ENCODE results near the gene FBXW10B.

Gene FBXW10B

GRCh38 chr17:15657868-15658267 is 38.4 kb upstream of the FBXW10B start:
- Histone ChIP-seq H3K4me3 (ENCODE audit: low read depth, low read length) (no peak overlapping the region), H3K9me3 (ENCODE audit: control insufficient read depth, insufficient read depth, low read depth, low read length) (no peaks in the 10 kb centered on the region), H3K36me3 (ENCODE audit: control insufficient read depth in 2 of 2, insufficient read depth in 1 of 2, low read length in 2 of 2) (peaks cover 0 to 45% of the 10 kb centered on the region in 2 experiments), H3K4me1 (ENCODE audit: control insufficient read depth, insufficient read depth, low read length) (peaks cover 3% of the 10 kb centered on the region; the same call in 1 of the 2 replicates), H3K27ac (ENCODE audit: extremely low read depth, low read depth, low read length) (no peak overlapping the region)
- ChIA-PET CTCF (no interaction called here), POLR2A (no interaction called here)
- no peak for TF ChIP-seq SCRT1 (tag by site-specific recombination; IDR thresholded peaks at IDR 0.05; ENCODE audit: borderline replicate concordance)
- no peak for TF ChIP-seq ZNF510 (tag by site-specific recombination; IDR thresholded peaks at IDR 0.05; ENCODE audit: insufficient replicate concordance)
- no peak for TF ChIP-seq ZNF621 (tag by site-specific recombination; IDR thresholded peaks at IDR 0.05)
- TF ChIP-seq KLF7 (tag by site-specific recombination; IDR thresholded peaks at IDR 0.05; ENCODE audit: borderline replicate concordance) = no peak
- TF ChIP-seq, protein P1, sequence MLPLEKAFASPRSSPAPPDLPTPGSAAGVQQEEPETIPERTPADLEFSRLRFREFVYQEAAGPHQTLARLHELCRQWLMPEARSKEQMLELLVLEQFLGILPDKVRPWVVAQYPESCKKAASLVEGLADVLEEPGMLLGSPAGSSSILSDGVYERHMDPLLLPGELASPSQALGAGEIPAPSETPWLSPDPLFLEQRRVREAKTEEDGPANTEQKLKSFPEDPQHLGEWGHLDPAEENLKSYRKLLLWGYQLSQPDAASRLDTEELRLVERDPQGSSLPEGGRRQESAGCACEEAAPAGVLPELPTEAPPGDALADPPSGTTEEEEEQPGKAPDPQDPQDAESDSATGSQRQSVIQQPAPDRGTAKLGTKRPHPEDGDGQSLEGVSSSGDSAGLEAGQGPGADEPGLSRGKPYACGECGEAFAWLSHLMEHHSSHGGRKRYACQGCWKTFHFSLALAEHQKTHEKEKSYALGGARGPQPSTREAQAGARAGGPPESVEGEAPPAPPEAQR (tag by site-specific recombination; IDR thresholded peaks at IDR 0.05) = no peak
- TF ChIP-seq ZNF223 (tag by site-specific recombination; IDR thresholded peaks at IDR 0.05) = no peak
- no peak for TF ChIP-seq ZNF16 (tag by site-specific recombination; IDR thresholded peaks at IDR 0.05; ENCODE audit: low read depth)
- no peak for TF ChIP-seq ZNF76 (tag by site-specific recombination; IDR thresholded peaks at IDR 0.05; ENCODE audit: borderline replicate concordance, low read depth)
- no peak for TF ChIP-seq ZNF48 (tag by site-specific recombination; IDR thresholded peaks at IDR 0.05)
- TF ChIP-seq, protein P2, sequence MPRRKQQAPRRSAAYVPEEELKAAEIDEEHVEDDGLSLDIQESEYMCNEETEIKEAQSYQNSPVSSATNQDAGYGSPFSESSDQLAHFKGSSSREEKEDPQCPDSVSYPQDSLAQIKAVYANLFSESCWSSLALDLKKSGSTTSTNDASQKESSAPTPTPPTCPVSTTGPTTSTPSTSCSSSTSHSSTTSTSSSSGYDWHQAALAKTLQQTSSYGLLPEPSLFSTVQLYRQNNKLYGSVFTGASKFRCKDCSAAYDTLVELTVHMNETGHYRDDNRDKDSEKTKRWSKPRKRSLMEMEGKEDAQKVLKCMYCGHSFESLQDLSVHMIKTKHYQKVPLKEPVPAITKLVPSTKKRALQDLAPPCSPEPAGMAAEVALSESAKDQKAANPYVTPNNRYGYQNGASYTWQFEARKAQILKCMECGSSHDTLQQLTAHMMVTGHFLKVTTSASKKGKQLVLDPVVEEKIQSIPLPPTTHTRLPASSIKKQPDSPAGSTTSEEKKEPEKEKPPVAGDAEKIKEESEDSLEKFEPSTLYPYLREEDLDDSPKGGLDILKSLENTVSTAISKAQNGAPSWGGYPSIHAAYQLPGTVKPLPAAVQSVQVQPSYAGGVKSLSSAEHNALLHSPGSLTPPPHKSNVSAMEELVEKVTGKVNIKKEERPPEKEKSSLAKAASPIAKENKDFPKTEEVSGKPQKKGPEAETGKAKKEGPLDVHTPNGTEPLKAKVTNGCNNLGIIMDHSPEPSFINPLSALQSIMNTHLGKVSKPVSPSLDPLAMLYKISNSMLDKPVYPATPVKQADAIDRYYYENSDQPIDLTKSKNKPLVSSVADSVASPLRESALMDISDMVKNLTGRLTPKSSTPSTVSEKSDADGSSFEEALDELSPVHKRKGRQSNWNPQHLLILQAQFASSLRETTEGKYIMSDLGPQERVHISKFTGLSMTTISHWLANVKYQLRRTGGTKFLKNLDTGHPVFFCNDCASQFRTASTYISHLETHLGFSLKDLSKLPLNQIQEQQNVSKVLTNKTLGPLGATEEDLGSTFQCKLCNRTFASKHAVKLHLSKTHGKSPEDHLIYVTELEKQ (tag by site-specific recombination; IDR thresholded peaks at IDR 0.05; ENCODE audit: borderline replicate concordance) = no peak
- no peak for TF ChIP-seq HOXA7 (CRISPR knock-in tag; IDR thresholded peaks at IDR 0.05; ENCODE audit: borderline replicate concordance)
- TF ChIP-seq ZNF530 (tag by site-specific recombination; IDR thresholded peaks at IDR 0.05; ENCODE audit: low read depth) = no peak

DNA sequence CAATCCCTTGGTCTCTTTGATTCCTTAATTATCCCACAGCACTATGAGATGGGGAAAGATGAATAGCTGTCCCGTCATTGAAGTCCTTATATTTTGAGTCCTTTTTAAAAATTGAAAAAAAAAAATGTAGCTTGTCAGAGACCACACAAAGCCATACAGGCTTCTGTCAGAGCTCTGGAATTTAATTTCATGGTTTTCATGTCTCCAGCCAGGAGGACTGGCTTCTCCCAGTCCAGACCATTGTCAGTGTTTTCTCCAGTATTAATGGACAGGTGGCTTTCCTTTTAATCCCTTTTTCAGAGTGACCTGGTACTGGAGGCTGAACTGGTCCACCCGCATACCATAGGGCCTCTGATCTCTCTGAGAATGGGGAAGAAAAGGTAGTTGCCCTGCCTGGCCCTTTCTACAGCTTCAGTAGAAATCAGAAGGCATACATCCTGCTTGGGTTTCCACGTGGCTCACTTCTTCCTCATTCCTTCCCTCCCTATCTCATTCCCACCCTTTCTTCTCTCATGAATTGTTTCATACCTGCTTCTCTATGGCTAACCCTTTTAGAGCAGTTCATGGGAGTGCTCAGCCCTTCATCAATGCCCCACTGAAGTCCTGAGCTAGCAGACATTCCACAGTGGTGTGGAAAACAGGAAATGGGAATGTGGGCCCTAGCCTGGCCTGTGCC is 35.5 kb upstream of the FBXW10B start:
- no peak overlapping the region for H3K4me3 ChIP-seq (ENCODE audit: low read depth, low read length)
- peaks cover 11% of the 10 kb centered on the region for H3K4me1 ChIP-seq (ENCODE audit: control insufficient read depth, insufficient read depth, low read length)
- CTCF ChIA-PET = interaction anchor here (1.3 kb wide), 1 partner anchor 397 kb away, joined by 3 read pairs; no protein-coding TSS in a partner anchor
- no peaks in the 10 kb centered on the region for H3K9me3 ChIP-seq (ENCODE audit: control insufficient read depth, insufficient read depth, low read depth, low read length)
- POLR2A ChIA-PET = interaction anchor here (0.5 to 0.6 kb wide), 2 partner anchors 13 to 21 kb away, joined by 3 to 4 read pairs; no protein-coding TSS in a partner anchor
- H3K27ac ChIP-seq (ENCODE audit: extremely low read depth, low read depth, low read length) = no peak overlapping the region
- H3K36me3 ChIP-seq (ENCODE audit: control insufficient read depth in 2 of 2, insufficient read depth in 1 of 2, low read length in 2 of 2) = peaks cover 0 to 21% of the 10 kb centered on the region in 2 experiments
- TF ChIP-seq, protein P3, sequence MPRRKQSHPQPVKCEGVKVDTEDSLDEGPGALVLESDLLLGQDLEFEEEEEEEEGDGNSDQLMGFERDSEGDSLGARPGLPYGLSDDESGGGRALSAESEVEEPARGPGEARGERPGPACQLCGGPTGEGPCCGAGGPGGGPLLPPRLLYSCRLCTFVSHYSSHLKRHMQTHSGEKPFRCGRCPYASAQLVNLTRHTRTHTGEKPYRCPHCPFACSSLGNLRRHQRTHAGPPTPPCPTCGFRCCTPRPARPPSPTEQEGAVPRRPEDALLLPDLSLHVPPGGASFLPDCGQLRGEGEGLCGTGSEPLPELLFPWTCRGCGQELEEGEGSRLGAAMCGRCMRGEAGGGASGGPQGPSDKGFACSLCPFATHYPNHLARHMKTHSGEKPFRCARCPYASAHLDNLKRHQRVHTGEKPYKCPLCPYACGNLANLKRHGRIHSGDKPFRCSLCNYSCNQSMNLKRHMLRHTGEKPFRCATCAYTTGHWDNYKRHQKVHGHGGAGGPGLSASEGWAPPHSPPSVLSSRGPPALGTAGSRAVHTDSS (tag by site-specific recombination; IDR thresholded peaks at IDR 0.05) = no peak
- TF ChIP-seq REST (tag by site-specific recombination; IDR thresholded peaks at IDR 0.05) (no peak), PRDM4 (tag by site-specific recombination; IDR thresholded peaks at IDR 0.05) (no peak), ZNF140 (tag by site-specific recombination; IDR thresholded peaks at IDR 0.05) (no peak), ZNF830 (tag by site-specific recombination; IDR thresholded peaks at IDR 0.05; ENCODE audit: low read depth) (no peak), ZBTB17 (tag by site-specific recombination; IDR thresholded peaks at IDR 0.05) (no peak), ZSCAN23 (tag by site-specific recombination; IDR thresholded peaks at IDR 0.05) (no peak)
- TF ChIP-seq, protein P4, sequence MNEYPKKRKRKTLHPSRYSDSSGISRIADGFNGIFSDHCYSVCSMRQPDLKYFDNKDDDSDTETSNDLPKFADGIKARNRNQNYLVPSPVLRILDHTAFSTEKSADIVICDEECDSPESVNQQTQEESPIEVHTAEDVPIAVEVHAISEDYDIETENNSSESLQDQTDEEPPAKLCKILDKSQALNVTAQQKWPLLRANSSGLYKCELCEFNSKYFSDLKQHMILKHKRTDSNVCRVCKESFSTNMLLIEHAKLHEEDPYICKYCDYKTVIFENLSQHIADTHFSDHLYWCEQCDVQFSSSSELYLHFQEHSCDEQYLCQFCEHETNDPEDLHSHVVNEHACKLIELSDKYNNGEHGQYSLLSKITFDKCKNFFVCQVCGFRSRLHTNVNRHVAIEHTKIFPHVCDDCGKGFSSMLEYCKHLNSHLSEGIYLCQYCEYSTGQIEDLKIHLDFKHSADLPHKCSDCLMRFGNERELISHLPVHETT (tag by site-specific recombination; IDR thresholded peaks at IDR 0.05) = no peak

Measured in HEK293 (cell line).